Activated T-helper 17 cell treated with anti-CD3 and anti-CD28 coated beads, Interleukin-2, amount 50 U/mL, for 72 hours (primary cell): ENCODE data around the gene AGFG1. TPM values are rescaled to one million over a fixed set of nuclear protein-coding genes. Genes with fewer than 3 reads are reported as not detected.

Experiments used
- ATAC-seq: fragments of 150-1000 bp; cut with Tn5 transposase; replicated peaks from 2 replicates; pipeline ENCODE4 v1.10.0; 2021; ENCODE audit warnings: mild to moderate bottlenecking, moderate library complexity
- H3K27ac Mint-ChIP-seq: one replicate; pipeline ENCODE4 v1.8.0; 2022; ENCODE audit warnings: mixed read lengths
- H3K27me3 Mint-ChIP-seq: one replicate; pipeline ENCODE4 v1.8.0; 2022; ENCODE audit warnings: mixed read lengths
- H3K36me3 Mint-ChIP-seq: one replicate; pipeline ENCODE4 v1.8.0; 2022; ENCODE audit warnings: low read depth, mild to moderate bottlenecking, mixed read lengths
- H3K4me1 Mint-ChIP-seq: one replicate; pipeline ENCODE4 v1.8.0; 2022; ENCODE audit warnings: mixed read lengths
- H3K4me3 Mint-ChIP-seq: one replicate; pipeline ENCODE4 v1.8.0; 2022; ENCODE audit warnings: mild to moderate bottlenecking, mixed read lengths
- H3K9me3 Mint-ChIP-seq: one replicate; pipeline ENCODE4 v1.8.0; 2022; ENCODE audit warnings: mixed read lengths
- total RNA-seq, 2 donors: library from RNA; stranded (reverse); gene quantifications; one replicate each; pipeline ENCODE4 v1.2.3, GENCODE V29; 2022

AGFG1 gene, protein sequence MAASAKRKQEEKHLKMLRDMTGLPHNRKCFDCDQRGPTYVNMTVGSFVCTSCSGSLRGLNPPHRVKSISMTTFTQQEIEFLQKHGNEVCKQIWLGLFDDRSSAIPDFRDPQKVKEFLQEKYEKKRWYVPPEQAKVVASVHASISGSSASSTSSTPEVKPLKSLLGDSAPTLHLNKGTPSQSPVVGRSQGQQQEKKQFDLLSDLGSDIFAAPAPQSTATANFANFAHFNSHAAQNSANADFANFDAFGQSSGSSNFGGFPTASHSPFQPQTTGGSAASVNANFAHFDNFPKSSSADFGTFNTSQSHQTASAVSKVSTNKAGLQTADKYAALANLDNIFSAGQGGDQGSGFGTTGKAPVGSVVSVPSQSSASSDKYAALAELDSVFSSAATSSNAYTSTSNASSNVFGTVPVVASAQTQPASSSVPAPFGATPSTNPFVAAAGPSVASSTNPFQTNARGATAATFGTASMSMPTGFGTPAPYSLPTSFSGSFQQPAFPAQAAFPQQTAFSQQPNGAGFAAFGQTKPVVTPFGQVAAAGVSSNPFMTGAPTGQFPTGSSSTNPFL
- 10 to 100 TPM; 68.7 to 79.8 TPM for total RNA-seq

GRCh38 chr2:227471924-227472264 lies at the start of gene AGFG1:
TSS of gene AGFG1 (plus strand) at chr2:227472156. CDS start at chr2:227472422, 266 bp downstream.
- H3K4me3 Mint-ChIP-seq: peak within 1 kb of the TSS; percentile 97
- no peaks in the 10 kb centered on the region for H3K9me3 Mint-ChIP-seq
- peaks cover 28% of the 10 kb centered on the region for H3K36me3 Mint-ChIP-seq
- peaks cover 30% of the 10 kb centered on the region for H3K4me1 Mint-ChIP-seq
- H3K27ac Mint-ChIP-seq: peak within 1 kb of the TSS; percentile 95
- peak; percentile 85 for ATAC-seq
- no peaks in the 10 kb centered on the region for H3K27me3 Mint-ChIP-seq

DNA sequence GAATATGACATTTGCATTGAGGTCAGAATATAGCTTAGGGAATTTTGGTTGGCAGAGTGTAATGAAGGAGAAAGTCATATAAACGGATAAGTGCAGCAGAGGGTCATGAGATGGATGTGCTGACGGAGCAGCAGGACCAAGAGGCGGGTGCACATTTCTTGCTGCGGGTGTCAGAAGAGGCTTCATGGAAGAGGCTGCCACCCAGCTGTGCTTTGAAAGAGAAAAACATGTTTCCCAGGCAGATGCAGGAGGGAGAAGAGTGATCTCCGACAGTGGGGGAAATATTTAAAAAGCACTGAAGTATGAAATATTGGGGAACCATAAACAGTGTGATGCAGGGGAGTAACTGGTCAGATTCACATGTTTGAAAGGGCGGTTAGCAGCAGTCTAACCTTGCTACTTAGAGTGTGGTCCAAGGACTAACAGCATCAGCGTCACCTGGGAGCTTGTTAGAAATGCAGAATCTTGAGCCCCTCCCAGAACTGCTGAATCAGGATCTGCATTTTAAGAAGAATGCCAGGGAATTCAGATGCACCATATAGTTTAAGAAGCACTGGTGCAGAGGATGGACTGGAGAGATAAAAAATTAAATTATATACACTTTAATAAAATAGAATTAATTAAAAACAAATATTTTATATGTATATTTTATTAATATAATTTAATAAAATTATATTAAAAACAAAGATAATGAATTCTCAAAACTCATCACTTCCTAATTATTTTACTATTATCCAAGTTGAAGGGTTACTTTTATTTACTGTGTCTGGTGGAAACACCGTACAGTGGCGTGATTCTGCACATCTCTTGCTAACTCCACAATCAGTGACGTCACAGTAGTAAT lies 48.1 kb upstream of the AGFG1 start:
- Mint-ChIP-seq H3K36me3 (no peaks in the 10 kb centered on the region), H3K27ac (no peak overlapping the region), H3K9me3 (no peaks in the 10 kb centered on the region), H3K4me1 (peaks cover 2% of the 10 kb centered on the region), H3K27me3 (no peaks in the 10 kb centered on the region), H3K4me3 (no peak overlapping the region)
- no peak for ATAC-seq

- H3K4me1 Mint-ChIP-seq: peaks cover 4% of the 10 kb centered on the region
- H3K27me3 Mint-ChIP-seq: no peaks in the 10 kb centered on the region
- no peak overlapping the region for H3K27ac Mint-ChIP-seq
- H3K9me3 Mint-ChIP-seq: peaks cover 9% of the 10 kb centered on the region
- H3K4me3 Mint-ChIP-seq: no peak overlapping the region
- no peak for ATAC-seq
- no peaks in the 10 kb centered on the region for H3K36me3 Mint-ChIP-seq
Measured at GRCh38 chr2:227428731-227429285, 43.1 kb upstream of the AGFG1 start.

- no peak overlapping the region for H3K27ac Mint-ChIP-seq
- H3K4me1 Mint-ChIP-seq: peaks cover 4% of the 10 kb centered on the region
- peaks cover 9% of the 10 kb centered on the region for H3K9me3 Mint-ChIP-seq
- no peaks in the 10 kb centered on the region for H3K27me3 Mint-ChIP-seq
- no peak overlapping the region for H3K4me3 Mint-ChIP-seq
- ATAC-seq: no peak
- H3K36me3 Mint-ChIP-seq: no peaks in the 10 kb centered on the region
Measured at GRCh38 chr2:227430639-227431038, 41.3 kb upstream of the AGFG1 start.

DNA sequence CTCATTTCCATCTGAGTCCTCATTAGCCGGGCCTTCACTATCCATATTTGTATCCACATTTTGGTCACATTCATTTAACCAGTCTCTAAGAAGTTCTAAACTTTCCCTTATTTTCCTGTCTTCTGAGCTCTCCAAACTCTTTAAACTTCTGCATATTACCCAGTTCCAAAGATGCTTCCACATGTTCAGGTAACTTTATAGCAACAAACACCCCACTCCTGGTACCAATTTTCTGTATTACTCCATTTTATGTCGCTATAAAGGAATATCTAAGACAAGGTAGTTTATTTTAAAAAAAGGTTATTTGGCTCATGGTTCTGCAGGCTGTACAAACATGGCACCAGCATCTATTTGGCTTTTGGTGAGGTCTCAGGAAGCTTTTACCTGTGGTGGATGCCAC lies 38.8 kb upstream of the AGFG1 start:
- Mint-ChIP-seq H3K27me3 (no peaks in the 10 kb centered on the region), H3K27ac (no peak overlapping the region)

GRCh38 chr2:227436436-227437174 lies 35.4 kb upstream of the AGFG1 start:
- H3K9me3 Mint-ChIP-seq: peaks cover 9% of the 10 kb centered on the region

More for the DNA sequence above, 38.8 kb upstream of the AGFG1 start:
- ATAC-seq: no peak
- Mint-ChIP-seq H3K36me3 (no peaks in the 10 kb centered on the region), H3K4me1 (peaks cover 4% of the 10 kb centered on the region), H3K4me3 (no peak overlapping the region), H3K9me3 (peaks cover 9% of the 10 kb centered on the region)

DNA sequence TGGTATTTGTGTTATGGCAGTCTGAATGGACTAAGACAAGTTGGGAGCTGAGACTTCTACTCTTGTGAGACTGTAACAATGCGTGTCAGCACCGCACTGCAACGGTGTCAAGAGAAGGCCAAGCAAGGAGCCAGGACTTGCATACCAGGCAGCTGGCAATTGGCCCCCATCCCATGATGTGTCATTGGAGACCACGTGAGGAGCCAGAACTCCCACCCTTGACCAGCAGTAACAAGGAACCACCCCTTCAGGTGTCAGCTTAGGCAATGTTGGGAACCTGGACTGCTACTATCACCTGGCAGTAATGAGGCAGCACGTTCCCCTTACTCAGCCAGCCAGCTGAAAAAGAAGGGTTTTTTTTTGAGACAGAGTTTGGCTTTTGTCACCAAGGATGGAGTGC lies 32.7 kb upstream of the AGFG1 start:
- no peaks in the 10 kb centered on the region for H3K4me1 Mint-ChIP-seq
- H3K36me3 Mint-ChIP-seq: no peaks in the 10 kb centered on the region
- H3K27ac Mint-ChIP-seq: no peak overlapping the region
- H3K9me3 Mint-ChIP-seq: no peaks in the 10 kb centered on the region
- no peak overlapping the region for H3K4me3 Mint-ChIP-seq
- H3K27me3 Mint-ChIP-seq: no peaks in the 10 kb centered on the region
- no peak for ATAC-seq

More at GRCh38 chr2:227436436-227437174, 35.4 kb upstream of the AGFG1 start:
- no peaks in the 10 kb centered on the region for H3K4me1 Mint-ChIP-seq
- H3K27ac Mint-ChIP-seq: no peak overlapping the region
- no peaks in the 10 kb centered on the region for H3K27me3 Mint-ChIP-seq
- no peak for ATAC-seq
- H3K36me3 Mint-ChIP-seq: no peaks in the 10 kb centered on the region
- no peak overlapping the region for H3K4me3 Mint-ChIP-seq

GRCh38 chr2:227442639-227443038 lies 29.3 kb upstream of the AGFG1 start:
- Mint-ChIP-seq H3K4me1 (no peaks in the 10 kb centered on the region), H3K27me3 (no peaks in the 10 kb centered on the region), H3K9me3 (no peaks in the 10 kb centered on the region), H3K27ac (no peak overlapping the region), H3K4me3 (no peak overlapping the region), H3K36me3 (no peaks in the 10 kb centered on the region)
- ATAC-seq: no peak

- Mint-ChIP-seq H3K4me1 (no peaks in the 10 kb centered on the region), H3K27ac (no peak overlapping the region), H3K36me3 (no peaks in the 10 kb centered on the region), H3K9me3 (no peaks in the 10 kb centered on the region), H3K27me3 (no peaks in the 10 kb centered on the region), H3K4me3 (no peak overlapping the region)
- ATAC-seq: no peak
Measured at GRCh38 chr2:227443889-227444568, 27.9 kb upstream of the AGFG1 start.

GRCh38 chr2:227447606-227448005 lies 24.4 kb upstream of the AGFG1 start:
- no peaks in the 10 kb centered on the region for H3K9me3 Mint-ChIP-seq
- no peaks in the 10 kb centered on the region for H3K4me1 Mint-ChIP-seq
- ATAC-seq: no peak
- H3K36me3 Mint-ChIP-seq: no peaks in the 10 kb centered on the region
- no peaks in the 10 kb centered on the region for H3K27me3 Mint-ChIP-seq
- no peak overlapping the region for H3K4me3 Mint-ChIP-seq
- no peak overlapping the region for H3K27ac Mint-ChIP-seq

- H3K4me3 Mint-ChIP-seq: no peak overlapping the region
- no peak overlapping the region for H3K27ac Mint-ChIP-seq
- no peaks in the 10 kb centered on the region for H3K9me3 Mint-ChIP-seq
- ATAC-seq: no peak
- H3K36me3 Mint-ChIP-seq: no peaks in the 10 kb centered on the region
- peaks cover 5% of the 10 kb centered on the region for H3K4me1 Mint-ChIP-seq
- no peaks in the 10 kb centered on the region for H3K27me3 Mint-ChIP-seq
Measured at GRCh38 chr2:227450311-227450841, 21.6 kb upstream of the AGFG1 start.

- no peak for ATAC-seq
- Mint-ChIP-seq H3K36me3 (no peaks in the 10 kb centered on the region), H3K4me3 (no peak overlapping the region), H3K4me1 (peaks cover 5% of the 10 kb centered on the region), H3K27me3 (no peaks in the 10 kb centered on the region), H3K9me3 (no peaks in the 10 kb centered on the region), H3K27ac (no peak overlapping the region)
Measured at GRCh38 chr2:227450926-227451654, 20.9 kb upstream of the AGFG1 start.

DNA sequence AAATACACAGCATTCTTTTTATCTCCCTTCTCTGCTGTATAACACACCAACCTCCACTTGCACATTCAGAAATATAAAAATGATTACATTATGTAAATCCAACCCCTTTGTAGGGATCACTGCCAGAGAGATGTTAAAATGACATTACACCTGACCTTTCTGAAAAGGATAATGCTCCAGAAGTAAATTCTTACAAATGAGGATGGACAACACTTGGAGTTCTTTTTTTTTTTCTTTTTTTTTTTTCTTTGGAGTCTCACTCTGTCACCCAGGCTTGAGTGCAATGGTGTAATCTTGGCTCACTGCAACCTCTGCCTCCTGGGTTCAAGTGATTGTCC lies 20.3 kb upstream of the AGFG1 start:
- ATAC-seq: no peak
- Mint-ChIP-seq H3K36me3 (no peaks in the 10 kb centered on the region), H3K27me3 (no peaks in the 10 kb centered on the region), H3K27ac (no peak overlapping the region), H3K9me3 (no peaks in the 10 kb centered on the region), H3K4me1 (peaks cover 5% of the 10 kb centered on the region), H3K4me3 (no peak overlapping the region)
